HG02852 (cell line): ENCODE results near the gene GORAB.

Experiments
- ATAC-seq: cut with Tn5 transposase; IDR thresholded peaks from one replicate; pipeline ENCODE4 v1.9.1; 2021; ENCODE audit warnings: mild to moderate bottlenecking, moderate library complexity; ENCODE audit not compliant: unreplicated experiment

Gene GORAB

DNA sequence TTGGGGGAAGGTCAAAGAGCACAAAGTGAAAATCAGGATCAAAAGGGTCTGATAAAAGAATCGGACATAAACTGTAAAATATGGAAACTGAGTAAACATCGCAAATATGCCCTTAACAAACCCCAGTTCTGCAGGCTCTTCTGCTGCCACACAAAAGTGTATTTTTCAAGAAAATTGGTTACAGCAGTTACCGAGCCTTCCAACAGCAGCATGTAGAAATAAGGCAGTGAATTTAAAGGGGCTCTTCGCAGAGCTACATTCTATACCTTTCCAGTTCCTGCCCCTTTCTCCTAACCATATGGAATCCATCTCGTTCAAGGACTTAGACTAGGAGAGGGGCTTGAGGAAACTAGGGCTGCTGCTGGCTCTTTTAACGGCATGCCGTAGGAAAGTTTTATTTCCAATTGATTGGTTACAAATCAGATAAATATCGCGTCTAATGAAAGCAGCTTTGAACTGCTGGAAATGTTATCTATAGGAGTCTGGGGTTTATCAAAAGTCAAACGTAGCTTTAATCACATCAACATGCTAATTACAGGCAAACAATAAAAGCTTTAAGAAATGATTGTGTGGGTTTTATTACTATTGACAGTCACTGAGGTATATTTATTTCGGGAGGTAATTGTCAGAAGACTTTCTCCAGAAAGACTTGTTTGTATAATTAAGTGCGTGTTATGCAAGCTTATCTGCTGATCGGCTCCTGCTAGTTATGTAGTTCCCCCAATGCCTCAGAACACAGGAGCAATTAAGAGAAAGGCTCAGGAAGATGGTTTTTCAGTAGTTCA is 59.1 kb downstream of the GORAB start:
- ATAC-seq = no peak

GRCh38 chr1:170592591-170593111 is 60.7 kb downstream of the GORAB start:
- ATAC-seq = no peak

DNA sequence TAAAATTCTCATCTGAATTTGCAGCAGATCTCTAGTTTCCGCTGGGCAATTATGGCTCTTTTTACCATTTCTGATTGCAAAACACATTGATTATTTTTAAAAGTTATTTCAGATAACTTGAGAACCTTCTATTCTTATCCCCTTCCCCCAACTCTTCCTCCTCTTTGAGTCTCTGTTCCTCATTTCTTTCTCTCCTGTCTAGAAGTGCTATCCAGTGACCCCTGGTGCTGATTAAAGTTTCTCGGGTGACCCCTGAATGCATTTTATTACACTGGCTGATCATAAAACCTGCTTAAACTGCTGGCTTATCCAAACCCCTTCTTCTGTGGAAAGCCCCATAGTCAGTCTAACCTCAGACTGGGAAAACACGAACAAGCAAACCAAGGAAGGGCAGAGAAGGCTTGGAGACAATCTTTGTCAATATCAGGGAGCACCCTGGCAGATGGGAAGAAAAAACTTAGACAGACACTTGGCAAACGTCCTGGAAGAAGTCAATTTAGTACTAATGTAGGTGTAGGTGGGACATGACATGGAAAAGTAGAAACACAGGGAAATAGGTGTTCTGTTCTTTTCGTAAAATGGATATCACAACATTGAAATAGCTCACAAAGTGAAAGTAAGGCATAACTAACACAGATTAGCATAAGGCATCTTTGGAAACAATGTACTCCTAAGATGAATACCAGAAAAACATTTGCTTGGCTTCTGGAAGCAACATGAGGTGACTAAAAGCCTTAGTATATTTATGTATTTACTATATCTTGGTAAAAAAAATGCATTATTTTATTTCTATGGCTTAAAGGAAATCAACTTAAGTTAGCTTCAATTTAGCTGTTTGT is 61.4 kb downstream of the GORAB start:
- ATAC-seq = no peak

DNA sequence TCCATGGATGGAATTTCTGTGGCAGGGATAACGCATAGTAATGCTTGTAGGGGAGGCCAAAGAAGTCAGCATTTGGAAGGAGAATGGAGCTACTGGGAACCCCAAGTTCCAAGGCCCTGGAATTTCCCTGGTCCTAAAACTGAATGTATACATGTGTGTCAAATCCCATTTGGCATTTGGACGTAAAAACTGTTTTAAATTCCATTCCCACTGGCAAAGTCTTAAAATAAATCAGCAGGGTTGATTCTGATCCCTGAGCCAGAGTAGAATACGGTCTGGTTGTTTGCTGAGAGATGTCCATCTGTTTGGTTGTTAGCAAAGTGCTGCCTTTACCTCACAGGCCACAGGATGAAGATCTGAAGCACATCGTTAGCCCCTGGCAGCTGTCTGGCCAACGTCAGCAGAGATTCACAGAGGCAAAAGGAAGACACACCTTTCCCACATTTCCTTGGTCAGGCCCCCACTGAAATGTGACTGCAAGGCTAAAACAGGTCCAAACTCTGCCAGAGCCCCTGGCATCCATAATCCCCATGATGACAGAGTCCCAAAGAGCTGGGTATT is 62.2 kb downstream of the GORAB start:
- no peak for ATAC-seq

GRCh38 chr1:170596701-170597100 is 64.7 kb downstream of the GORAB start:
- no peak for ATAC-seq

DNA sequence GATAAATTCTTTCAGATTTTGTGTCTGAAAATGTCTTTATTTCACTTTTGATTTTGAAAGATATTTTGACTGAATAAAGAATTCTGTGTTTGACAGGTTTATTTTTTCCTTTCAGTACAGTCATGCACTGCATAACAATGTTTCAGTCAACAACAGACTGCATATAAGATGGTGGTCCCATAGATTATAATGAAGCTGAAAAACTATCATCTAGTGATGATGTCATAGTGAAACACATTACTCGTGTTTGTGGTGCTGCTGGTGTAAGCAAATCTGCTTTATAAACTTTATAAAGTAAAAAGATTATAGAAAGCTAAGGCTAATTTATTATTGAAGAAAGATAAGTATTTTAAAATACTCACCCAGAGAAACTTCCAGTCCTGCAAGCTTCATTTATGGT is 66.7 kb downstream of the GORAB start:
- ATAC-seq = no peak

- ATAC-seq = no peak
Observed at GRCh38 chr1:170599033-170599432, 67.1 kb downstream of the GORAB start.

DNA sequence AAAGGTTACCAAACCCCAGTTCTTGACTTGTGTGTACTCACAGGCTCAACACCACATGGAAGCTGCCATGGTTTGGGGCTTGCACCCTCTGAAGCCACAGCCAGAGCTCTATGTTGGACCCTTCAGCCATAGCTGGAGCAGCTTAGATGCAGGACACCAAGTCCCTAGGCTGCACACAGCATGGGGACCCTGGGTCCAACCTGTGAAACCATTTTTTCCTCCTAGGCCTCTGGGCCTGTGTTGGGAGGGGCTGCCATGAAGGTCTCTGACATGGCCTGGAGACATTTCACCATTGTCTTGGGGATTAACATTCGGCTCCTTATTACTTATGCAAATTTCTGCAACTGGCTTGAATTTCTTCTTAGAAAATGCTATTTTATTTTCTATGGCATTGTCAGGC is 69.9 kb downstream of the GORAB start:
- ATAC-seq = no peak
